Left ventricle myocardium inferior (tissue), 1 donor: ENCODE results near the gene BMS1. TPM values are rescaled to one million over a fixed set of nuclear protein-coding genes. Genes with fewer than 3 reads are reported as not detected.
"Not testable (repeated sequence)": the region's sequence is repeated elsewhere in the genome, so short reads cannot be mapped to it uniquely, and the experiment has no call there.

ENCODE experiments used
- DNase-seq: peaks from one replicate; pipeline ENCODE4 v3.0.0-alpha.2; 2020
- H3K27ac ChIP-seq: fragments of 200-600 bp; replicated peaks from 2 replicates; pipeline ENCODE4 v1.8.0; 2021
- H3K27me3 ChIP-seq: fragments of 200-600 bp; 2 replicates; pipeline ENCODE4 v1.8.0; 2021; ENCODE audit warnings: low read depth
- H3K36me3 ChIP-seq: fragments of 200-600 bp; 2 replicates; pipeline ENCODE4 v1.8.0; 2021
- H3K4me1 ChIP-seq: fragments of 200-600 bp; 2 replicates; pipeline ENCODE4 v1.8.0; 2021
- H3K4me3 ChIP-seq: fragments of 200-600 bp; 2 replicates; pipeline ENCODE4 v1.8.0; 2021; ENCODE audit warnings: mild to moderate bottlenecking, moderate library complexity
- H3K9me3 ChIP-seq: fragments of 200-600 bp; replicated peaks from 2 replicates; pipeline ENCODE4 v1.8.0; 2021
- intact Hi-C: fragments of 100-400 bp; cut with micrococcal nuclease; formaldehyde crosslinking; loops from one replicate; pipeline ENCODE4 v1.11.0; 2022
- total RNA-seq: library from RNA; stranded (reverse); fragmentation: NEBNext Ultra II Directional; extraction: Animal tissue kit (Norgen Biotek cat#: 25700); gene quantifications from one replicate; pipeline ENCODE4 v1.2.1, GENCODE V29; 2021
- TF ChIP-seq, protein P1 (sequence below): fragments of 200-600 bp; IDR thresholded peaks from 2 replicates; pipeline ENCODE4 v1.8.0; 2021; ENCODE audit warnings: antibody characterized with exemption, mild to moderate bottlenecking, borderline replicate concordance
- donor health status: DM: no; HTN: yes; CAD: no; lungs with severe emphysema.

BMS1 gene
- total RNA-seq, 1 donor from 2014 or later, result 14.6 TPM

- no peaks in the 10 kb centered on the region for H3K9me3 ChIP-seq
- H3K27me3 ChIP-seq, result peaks cover 31% of the 10 kb centered on the region
- intact Hi-C loops, result no loop called here
- H3K36me3 ChIP-seq, result peaks cover 4% of the 10 kb centered on the region
- peak overlapping the region; percentile 67 for H3K4me3 ChIP-seq
- no peak overlapping the region for H3K27ac ChIP-seq
- H3K4me1 ChIP-seq, result peaks cover 8% of the 10 kb centered on the region
- no peak for DNase-seq
- TF ChIP-seq, protein P1, sequence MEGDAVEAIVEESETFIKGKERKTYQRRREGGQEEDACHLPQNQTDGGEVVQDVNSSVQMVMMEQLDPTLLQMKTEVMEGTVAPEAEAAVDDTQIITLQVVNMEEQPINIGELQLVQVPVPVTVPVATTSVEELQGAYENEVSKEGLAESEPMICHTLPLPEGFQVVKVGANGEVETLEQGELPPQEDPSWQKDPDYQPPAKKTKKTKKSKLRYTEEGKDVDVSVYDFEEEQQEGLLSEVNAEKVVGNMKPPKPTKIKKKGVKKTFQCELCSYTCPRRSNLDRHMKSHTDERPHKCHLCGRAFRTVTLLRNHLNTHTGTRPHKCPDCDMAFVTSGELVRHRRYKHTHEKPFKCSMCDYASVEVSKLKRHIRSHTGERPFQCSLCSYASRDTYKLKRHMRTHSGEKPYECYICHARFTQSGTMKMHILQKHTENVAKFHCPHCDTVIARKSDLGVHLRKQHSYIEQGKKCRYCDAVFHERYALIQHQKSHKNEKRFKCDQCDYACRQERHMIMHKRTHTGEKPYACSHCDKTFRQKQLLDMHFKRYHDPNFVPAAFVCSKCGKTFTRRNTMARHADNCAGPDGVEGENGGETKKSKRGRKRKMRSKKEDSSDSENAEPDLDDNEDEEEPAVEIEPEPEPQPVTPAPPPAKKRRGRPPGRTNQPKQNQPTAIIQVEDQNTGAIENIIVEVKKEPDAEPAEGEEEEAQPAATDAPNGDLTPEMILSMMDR, result peak; percentile 17
These were observed 54.3 kb downstream of the BMS1 start for GRCh38 chr10:42836771-42837468.

- peaks cover 10% of the 10 kb centered on the region for H3K9me3 ChIP-seq
- H3K27ac ChIP-seq, H3K36me3 ChIP-seq, intact Hi-C loops, H3K4me1 ChIP-seq, DNase-seq, H3K4me3 ChIP-seq: not testable (repeated sequence)
- H3K27me3 ChIP-seq, result peaks cover 38% of the 10 kb centered on the region
These were observed 62.2 kb downstream of the BMS1 start for GRCh38 chr10:42844810-42845209.

DNA sequence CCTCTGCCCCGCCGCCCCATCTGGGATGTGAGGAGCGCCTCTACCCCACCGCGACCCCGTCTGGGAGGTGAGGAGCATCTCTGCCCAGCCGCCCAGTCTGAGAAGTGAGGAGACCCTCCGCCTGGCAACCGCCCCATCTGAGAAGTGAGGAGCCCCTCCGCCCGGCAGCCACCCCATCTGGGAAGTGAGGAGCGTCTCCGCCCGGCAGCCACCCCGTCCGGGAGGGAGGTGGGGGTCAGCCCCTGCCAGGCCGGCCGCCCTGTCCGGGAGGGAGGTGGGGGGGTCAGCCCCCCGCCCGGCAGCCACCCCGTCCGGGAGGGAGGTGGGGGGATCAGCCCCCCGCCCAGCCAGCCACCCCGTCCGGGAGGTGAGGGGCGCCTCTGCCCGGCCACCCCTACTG, 64.7 kb downstream of the BMS1 start:
- intact Hi-C loops, H3K4me3 ChIP-seq, H3K4me1 ChIP-seq, H3K36me3 ChIP-seq, H3K27ac ChIP-seq, DNase-seq: not testable (repeated sequence)
- Histone ChIP-seq H3K9me3 (peaks cover 10% of the 10 kb centered on the region), H3K27me3 (peaks cover 54% of the 10 kb centered on the region)

GRCh38 chr10:42850931-42851330, 68.3 kb downstream of the BMS1 start:
- no peak for DNase-seq
- Histone ChIP-seq H3K27ac (no peak overlapping the region), H3K9me3 (peaks cover 16% of the 10 kb centered on the region), H3K27me3 (peaks cover 51% of the 10 kb centered on the region), H3K4me3 (no peak overlapping the region), H3K36me3 (no peaks in the 10 kb centered on the region), H3K4me1 (no peaks in the 10 kb centered on the region)
- intact Hi-C loops, result no loop called here
- TF ChIP-seq, protein P1, result no peak

GRCh38 chr10:42859256-42859655, 76.7 kb downstream of the BMS1 start:
- intact Hi-C loops, result no loop called here
- no peak for DNase-seq
- Histone ChIP-seq H3K36me3 (no peaks in the 10 kb centered on the region), H3K27me3 (peaks cover 77% of the 10 kb centered on the region), H3K4me3 (no peak overlapping the region), H3K27ac (no peak overlapping the region), H3K9me3 (no peaks in the 10 kb centered on the region), H3K4me1 (no peaks in the 10 kb centered on the region)
- TF ChIP-seq, protein P1, result no peak

DNA sequence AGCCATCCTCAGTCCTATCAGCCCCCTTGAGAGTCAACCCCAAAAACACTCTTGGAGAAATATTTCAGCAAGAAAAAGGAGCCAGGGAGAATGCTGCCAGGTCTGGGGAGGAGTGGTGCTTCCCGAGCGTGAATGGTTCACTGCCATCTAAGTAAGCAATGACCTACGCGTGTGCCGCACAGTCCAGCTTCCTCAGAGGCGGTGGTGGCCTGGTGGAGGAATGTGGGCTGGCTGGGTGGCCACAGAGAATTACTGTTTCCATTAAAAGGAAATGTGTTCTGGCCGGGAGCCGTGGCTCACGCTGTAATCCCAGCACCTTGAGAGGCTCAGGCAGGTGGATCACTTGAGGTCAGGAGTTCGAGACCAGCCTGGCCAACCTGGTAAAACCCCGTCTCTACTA, 77.4 kb downstream of the BMS1 start:
- H3K9me3 ChIP-seq, H3K4me1 ChIP-seq, H3K4me3 ChIP-seq, DNase-seq, H3K27ac ChIP-seq, intact Hi-C loops, H3K36me3 ChIP-seq: not testable (repeated sequence)
- peaks cover 85% of the 10 kb centered on the region for H3K27me3 ChIP-seq

DNA sequence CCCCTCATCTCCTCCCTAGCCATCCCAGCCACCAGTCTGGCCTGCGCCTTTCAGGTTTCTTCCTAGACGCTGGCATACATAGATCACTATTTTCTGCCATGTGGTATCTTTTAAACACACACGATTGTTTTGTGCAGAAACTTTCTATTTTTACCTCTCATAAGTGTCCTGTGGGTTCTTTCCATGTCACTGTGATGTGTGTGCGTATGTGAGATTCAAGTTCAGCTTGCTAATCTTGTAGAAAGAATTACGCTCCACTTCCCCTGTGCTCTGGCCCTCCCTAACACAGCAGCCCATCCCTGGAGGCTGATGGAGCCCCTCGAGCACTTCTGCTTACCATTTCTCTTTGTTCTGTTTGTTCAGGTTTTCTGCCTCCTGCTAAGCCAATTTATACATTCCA, 80.2 kb downstream of the BMS1 start:
- H3K4me3 ChIP-seq, intact Hi-C loops, DNase-seq, H3K9me3 ChIP-seq, H3K27ac ChIP-seq, H3K36me3 ChIP-seq: not testable (repeated sequence)
- Histone ChIP-seq H3K27me3 (peaks cover 86% of the 10 kb centered on the region), H3K4me1 (peaks cover 16% of the 10 kb centered on the region)
